Right lung (tissue), 5 donors: ENCODE data around the gene NKPD1. TPM values are rescaled to one million over a fixed set of nuclear protein-coding genes. Genes with fewer than 3 reads are reported as not detected.
A peak's percentile ranks its signal among the peaks of the same experiment; 100 is the strongest.

Experiments
- DNase-seq, 2 donors: peaks; one replicate each; pipeline ENCODE4 v3.0.0-alpha.2; 2013
- polyA plus RNA-seq, 5 donors: library from polyadenylated mRNA; unstranded; fragments of 120-200 nt; gene quantifications; one replicate each; pipeline versions ENCODE4 v1.2.1 to v1.2.3, GENCODE V29; 2013; ENCODE audit warnings: inconsistent platforms in 1 of 5, low replicate concordance in 1 of 5; ENCODE audit not compliant: insufficient read length in 5 of 5, insufficient read depth in 1 of 5

Gene NKPD1
- polyA plus RNA-seq, 5 donors: 0.10 to 0.19 (median 0.12) TPM

GRCh38 chr19:45154064-45154827, 6.5 kb downstream of the NKPD1 start:
- DNase-seq: no peak

- DNase-seq: peak in 1 of 2 donors; percentile 16
These were observed 7.3 kb downstream of the NKPD1 start for GRCh38 chr19:45153339-45154063.

GRCh38 chr19:45152504-45153338, 8.1 kb downstream of the NKPD1 start:
- DNase-seq: peak in 1 of 2 donors; percentile 34

- DNase-seq: no peak
These were observed 8.8 kb downstream of the NKPD1 start for GRCh38 chr19:45151821-45152503.

- DNase-seq: no peak
These were observed 9.5 kb downstream of the NKPD1 start for GRCh38 chr19:45151320-45151719.

- DNase-seq: no peak
These were observed 10.0 kb downstream of the NKPD1 start for GRCh38 chr19:45150751-45151281.

GRCh38 chr19:45150180-45150579, 10.6 kb downstream of the NKPD1 start:
- DNase-seq: no peak

GRCh38 chr19:45149129-45149528, 11.7 kb downstream of the NKPD1 start:
- no peak for DNase-seq

- no peak for DNase-seq
These were observed 12.7 kb downstream of the NKPD1 start for GRCh38 chr19:45147835-45148676.

GRCh38 chr19:45146741-45147205, 14.0 kb downstream of the NKPD1 start:
- DNase-seq: no peak

- no peak for DNase-seq
These were observed 14.5 kb downstream of the NKPD1 start for GRCh38 chr19:45146251-45146650.

GRCh38 chr19:45145270-45146189, 15.3 kb downstream of the NKPD1 start:
- no peak for DNase-seq

- DNase-seq: no peak
These were observed 16.1 kb downstream of the NKPD1 start for GRCh38 chr19:45144431-45145269.

GRCh38 chr19:45142726-45143110, 18.1 kb downstream of the NKPD1 start:
- no peak for DNase-seq

- DNase-seq: no peak
These were observed 18.6 kb downstream of the NKPD1 start for GRCh38 chr19:45142016-45142725.

GRCh38 chr19:45141203-45141900, 19.4 kb downstream of the NKPD1 start:
- DNase-seq: no peak

GRCh38 chr19:45140533-45140932, 20.2 kb downstream of the NKPD1 start:
- no peak for DNase-seq
